IMR-90 (cell line): ENCODE results near the gene TSPEAR. TPM values are rescaled to one million over a fixed set of nuclear protein-coding genes. Genes with fewer than 3 reads are reported as not detected.

Experiments used
- ATAC-seq: fragments of 200-7000 bp; cut with Tn5 transposase; 2 replicates; pipeline ENCODE4 v1.9.1; 2020; ENCODE audit warnings: low read depth, mild to moderate bottlenecking, moderate library complexity
- BruUV-seq: library from RNA; stranded (reverse); fragments of 400-500 nt; replicated peaks from 2 replicates; lab custom pipeline; 2021; lab: Mats Ljungman, UMichigan
- CTCF ChIA-PET: fragments of 300-600 bp; formaldehyde crosslinking; extraction: SDS; loops from one replicate; lab custom pipeline; 2021; ENCODE audit warnings: antibody characterized with exemption; lab: Yijun Ruan, JAX
- POLR2A ChIA-PET: fragments of 300-600 bp; sonication (Branson Sonifier 250); formaldehyde crosslinking; loops from one replicate; lab custom pipeline; 2022; ENCODE audit warnings: antibody characterized with exemption; ENCODE audit not compliant: unreplicated experiment; lab: Charles Lee
- DNase-seq: peaks from one replicate; pipeline ENCODE4 v3.0.0; 2013
- H2AFZ ChIP-seq: replicated peaks from 2 replicates; pipeline ENCODE3; 2013; ENCODE audit warnings: low read length, mild to moderate bottlenecking; ENCODE audit not compliant: poor library complexity
- H2AK5ac ChIP-seq: 2 replicates; pipeline ENCODE4 v1.6.1; 2013; ENCODE audit warnings: low read depth, low read length, inconsistent platforms
- H2AK9ac ChIP-seq: replicated peaks from 2 replicates; pipeline ENCODE3; 2013; ENCODE audit warnings: mild to moderate bottlenecking, low read depth, low read length, moderate library complexity; ENCODE audit not compliant: poor library complexity
- H2BK120ac ChIP-seq: 2 replicates; pipeline ENCODE4 v1.6.1; 2013; ENCODE audit warnings: low read depth, low read length, inconsistent platforms
- H2BK15ac ChIP-seq: 3 replicates; pipeline ENCODE4 v1.6.1; 2013; ENCODE audit warnings: low read depth, low read length, inconsistent platforms
- H2BK20ac ChIP-seq: 2 replicates; pipeline ENCODE4 v1.6.1; 2013; ENCODE audit warnings: low read depth, mild to moderate bottlenecking, inconsistent platforms, low read length, moderate library complexity
- H2BK5ac ChIP-seq: 2 replicates; pipeline ENCODE4 v1.6.1; 2013; ENCODE audit warnings: mild to moderate bottlenecking, low read depth, low read length, inconsistent platforms; ENCODE audit not compliant: poor library complexity, severe bottlenecking
- H3K14ac ChIP-seq: replicated peaks from 2 replicates; pipeline ENCODE4 v1.6.1; 2013; ENCODE audit warnings: low read depth, low read length, inconsistent platforms
- H3K18ac ChIP-seq: 2 replicates; pipeline ENCODE4 v1.6.1; 2013; ENCODE audit warnings: low read depth, low read length, control low read depth
- H3K23ac ChIP-seq: 2 replicates; pipeline ENCODE4 v1.6.1; 2013; ENCODE audit warnings: low read depth, low read length, inconsistent platforms
- H3K27ac ChIP-seq: 2 replicates; pipeline ENCODE4 v1.5.1; 2013; ENCODE audit warnings: mild to moderate bottlenecking, control low read depth, low read length; ENCODE audit not compliant: insufficient read depth
- H3K27me3 ChIP-seq: 2 replicates; pipeline ENCODE4 v1.6.1; 2013; ENCODE audit warnings: low read length; ENCODE audit not compliant: control insufficient read depth, insufficient read depth
- H3K36me3 ChIP-seq: 2 replicates; pipeline ENCODE4 v1.6.1; 2013; ENCODE audit warnings: low read length, mixed read lengths; ENCODE audit not compliant: control insufficient read depth, insufficient read depth
- H3K4ac ChIP-seq: 2 replicates; pipeline ENCODE4 v1.6.1; 2013; ENCODE audit warnings: low read depth, low read length, inconsistent platforms
- H3K4me1 ChIP-seq: 2 replicates; pipeline ENCODE4 v1.6.1; 2013; ENCODE audit warnings: low read length, mixed read lengths; ENCODE audit not compliant: control insufficient read depth, insufficient read depth
- H3K4me2 ChIP-seq: 2 replicates; pipeline ENCODE4 v1.6.1; 2013; ENCODE audit warnings: low read depth, mild to moderate bottlenecking, control low read depth, low read length, moderate library complexity
- H3K4me3 ChIP-seq: 2 replicates; pipeline ENCODE4 v1.5.1; 2013; ENCODE audit warnings: low read depth, mild to moderate bottlenecking, control low read depth, low read length, moderate library complexity; ENCODE audit not compliant: insufficient read depth
- H3K56ac ChIP-seq: 2 replicates; pipeline ENCODE4 v1.6.1; 2013; ENCODE audit warnings: low read length, inconsistent platforms; ENCODE audit not compliant: insufficient read depth; ENCODE audit errors: extremely low read depth
- H3K79me1 ChIP-seq, 2 experiments: 2 replicates each; pipeline ENCODE4 v1.6.1; 2013; ENCODE audit warnings: low read length in 2 of 2, inconsistent platforms in 1 of 2, low read depth in 1 of 2
- H3K9ac ChIP-seq: 2 replicates; pipeline ENCODE4 v1.6.1; 2013; ENCODE audit warnings: low read depth, low read length, control low read depth
- H3K9me1 ChIP-seq: 2 replicates; pipeline ENCODE4 v1.6.1; 2013; ENCODE audit warnings: low read length, inconsistent platforms; ENCODE audit not compliant: insufficient read depth
- H3K9me3 ChIP-seq: 2 replicates; pipeline ENCODE4 v1.6.1; 2013; ENCODE audit warnings: low read length; ENCODE audit not compliant: control insufficient read depth, insufficient read depth
- H4K20me1 ChIP-seq: 2 replicates; pipeline ENCODE4 v1.6.1; 2013; ENCODE audit warnings: low read length, inconsistent platforms; ENCODE audit not compliant: insufficient read depth
- H4K5ac ChIP-seq: 2 replicates; pipeline ENCODE4 v1.6.1; 2013; ENCODE audit warnings: mild to moderate bottlenecking, low read depth, low read length, control low read depth
- H4K8ac ChIP-seq, 2 experiments: 2 replicates each; pipeline ENCODE4 v1.6.1; 2013; ENCODE audit warnings: low read depth in 2 of 2, low read length in 2 of 2, control low read depth in 1 of 2, inconsistent platforms in 1 of 2
- H4K91ac ChIP-seq: 2 replicates; pipeline ENCODE4 v1.6.1; 2013; ENCODE audit warnings: low read depth, low read length, inconsistent platforms; ENCODE audit not compliant: insufficient read depth
- BHLHE40 ChIP-seq: fragments of 150-350 bp; IDR thresholded peaks from 2 replicates; pipeline ENCODE4 v1.6.1; 2016; ENCODE audit warnings: mild to moderate bottlenecking, low read depth, low read length
- CEBPB ChIP-seq: IDR thresholded peaks from 2 replicates; pipeline ENCODE4 v1.6.1; 2012; ENCODE audit warnings: low read depth, low read length, improper control_type of control experiment
- CHD1 ChIP-seq: IDR thresholded peaks from 2 replicates; pipeline ENCODE4 v1.6.1; 2012; ENCODE audit warnings: low read depth, low read length, improper control_type of control experiment
- ELK1 ChIP-seq: fragments of 150-350 bp; IDR thresholded peaks from 2 replicates; pipeline ENCODE4 v1.6.1; 2016; ENCODE audit warnings: low read depth, mild to moderate bottlenecking, low read length, moderate library complexity, borderline replicate concordance
- FOS ChIP-seq: fragments of 150-350 bp; IDR thresholded peaks from 2 replicates; pipeline ENCODE4 v1.6.1; 2016; ENCODE audit warnings: low read depth, low read length
- MAZ ChIP-seq: IDR thresholded peaks from 2 replicates; pipeline ENCODE4 v1.6.1; 2012; ENCODE audit warnings: low read depth, mild to moderate bottlenecking, low read length, improper control_type of control experiment, moderate library complexity, borderline replicate concordance
- MXI1 ChIP-seq: IDR thresholded peaks from 2 replicates; pipeline ENCODE4 v1.6.1; 2012; ENCODE audit warnings: low read depth, mild to moderate bottlenecking, low read length, moderate library complexity, borderline replicate concordance
- NFE2L2 ChIP-seq: fragments of 150-350 bp; IDR thresholded peaks from 2 replicates; pipeline ENCODE4 v1.6.1; 2016; ENCODE audit warnings: low read depth, mild to moderate bottlenecking, low read length
- SMC3 ChIP-seq: fragments of 150-350 bp; IDR thresholded peaks from 2 replicates; pipeline ENCODE4 v1.6.1; 2016; ENCODE audit warnings: low read depth, mild to moderate bottlenecking, antibody characterized with exemption, low read length, moderate library complexity
- WGBS, 2 experiments: methylation state at CpG; one replicate each; pipeline versions ENCODE4 v1.1.5 to v1.1.7; 2013; ENCODE audit warnings: missing lambda C conversion rate in 2 of 2; ENCODE audit not compliant: insufficient read length in 1 of 2; ENCODE audit errors: extremely low coverage in 2 of 2; 5-methylcytosine and 5-hydroxymethylcytosine counted together
- dilution Hi-C: fragments of 300-500 bp; cut with HindIII; formaldehyde crosslinking; loops from one replicate; pipeline ENCODE4 v1.14.3; 2018; ENCODE audit warnings: low sequenced_read_pairs; ENCODE audit not compliant: unreplicated experiment
- in situ Hi-C: fragments of 300-500 bp; cut with MboI; formaldehyde crosslinking; loops from 3 replicates; pipeline ENCODE4 v1.14.3; 2019; ENCODE audit warnings: low sequenced_read_pairs, inconsistent platforms, mixed read lengths
- intact Hi-C: fragments of 100-400 bp; cut with micrococcal nuclease; formaldehyde crosslinking; loops from 2 replicates; pipeline ENCODE4 v1.10.0; 2022
- polyA plus RNA-seq, 3 experiments: library from polyadenylated mRNA; depleted of rRNA; stranded (reverse); fragments of >200 nt; gene quantifications; 2 replicates each; pipeline ENCODE4 v1.2.3, GENCODE V29; 2012; ENCODE audit warnings: low replicate concordance in 1 of 3
- total RNA-seq: library from RNA; depleted of rRNA; stranded (reverse); fragments of >200 nt; gene quantifications from 2 replicates; pipeline ENCODE4 v1.2.3, GENCODE V29; 2012
- TF ChIP-seq, protein P1 (sequence below): conservative IDR thresholded peaks from 2 replicates; pipeline ENCODE4 v1.5.1; 2012; ENCODE audit warnings: mild to moderate bottlenecking, low read depth, low read length, improper control_type of control experiment
- TF ChIP-seq, protein P2 (sequence below): fragments of 150-350 bp; IDR thresholded peaks from 2 replicates; pipeline ENCODE4 v1.6.1; 2017; ENCODE audit warnings: mild to moderate bottlenecking, antibody characterized with exemption, low read length, low read depth

TSPEAR gene
- total and polyA plus RNA-seq, 2 of the 4 experiments (the other 2 are of a cell fraction): not detected

- no peak overlapping the region for H2BK15ac ChIP-seq
- H3K56ac ChIP-seq: no peak overlapping the region
- H3K79me1 ChIP-seq: no peaks in the 10 kb centered on the region
- H2BK20ac ChIP-seq: no peak overlapping the region
- CTCF ChIA-PET: no interaction called here
- H3K18ac ChIP-seq: no peak overlapping the region
- TF ChIP-seq CHD1: no peak
- no peak for TF ChIP-seq NFE2L2
- TF ChIP-seq MAZ: no peak
- no peak for TF ChIP-seq CEBPB
- no peak for TF ChIP-seq ELK1
- no peak for TF ChIP-seq MXI1
- TF ChIP-seq SMC3: no peak
- TF ChIP-seq FOS: no peak
- TF ChIP-seq, protein P1, sequence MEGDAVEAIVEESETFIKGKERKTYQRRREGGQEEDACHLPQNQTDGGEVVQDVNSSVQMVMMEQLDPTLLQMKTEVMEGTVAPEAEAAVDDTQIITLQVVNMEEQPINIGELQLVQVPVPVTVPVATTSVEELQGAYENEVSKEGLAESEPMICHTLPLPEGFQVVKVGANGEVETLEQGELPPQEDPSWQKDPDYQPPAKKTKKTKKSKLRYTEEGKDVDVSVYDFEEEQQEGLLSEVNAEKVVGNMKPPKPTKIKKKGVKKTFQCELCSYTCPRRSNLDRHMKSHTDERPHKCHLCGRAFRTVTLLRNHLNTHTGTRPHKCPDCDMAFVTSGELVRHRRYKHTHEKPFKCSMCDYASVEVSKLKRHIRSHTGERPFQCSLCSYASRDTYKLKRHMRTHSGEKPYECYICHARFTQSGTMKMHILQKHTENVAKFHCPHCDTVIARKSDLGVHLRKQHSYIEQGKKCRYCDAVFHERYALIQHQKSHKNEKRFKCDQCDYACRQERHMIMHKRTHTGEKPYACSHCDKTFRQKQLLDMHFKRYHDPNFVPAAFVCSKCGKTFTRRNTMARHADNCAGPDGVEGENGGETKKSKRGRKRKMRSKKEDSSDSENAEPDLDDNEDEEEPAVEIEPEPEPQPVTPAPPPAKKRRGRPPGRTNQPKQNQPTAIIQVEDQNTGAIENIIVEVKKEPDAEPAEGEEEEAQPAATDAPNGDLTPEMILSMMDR: no peak
- no peak for TF ChIP-seq BHLHE40
- TF ChIP-seq, protein P2, sequence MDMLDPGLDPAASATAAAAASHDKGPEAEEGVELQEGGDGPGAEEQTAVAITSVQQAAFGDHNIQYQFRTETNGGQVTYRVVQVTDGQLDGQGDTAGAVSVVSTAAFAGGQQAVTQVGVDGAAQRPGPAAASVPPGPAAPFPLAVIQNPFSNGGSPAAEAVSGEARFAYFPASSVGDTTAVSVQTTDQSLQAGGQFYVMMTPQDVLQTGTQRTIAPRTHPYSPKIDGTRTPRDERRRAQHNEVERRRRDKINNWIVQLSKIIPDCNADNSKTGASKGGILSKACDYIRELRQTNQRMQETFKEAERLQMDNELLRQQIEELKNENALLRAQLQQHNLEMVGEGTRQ: no peak
- no peak overlapping the region for H3K4me3 ChIP-seq
- H4K20me1 ChIP-seq: no peaks in the 10 kb centered on the region
- no peak overlapping the region for H2AK5ac ChIP-seq
- H3K9me1 ChIP-seq: no peaks in the 10 kb centered on the region
- H3K4ac ChIP-seq: no peak overlapping the region
- dilution Hi-C loops (no loop called here), intact Hi-C loops (no loop called here), in situ Hi-C loops (no loop called here)
- ATAC-seq (no peak), DNase-seq (no peak)
- no peak overlapping the region for H3K4me2 ChIP-seq
- H3K9ac ChIP-seq: no peak overlapping the region
- POLR2A ChIA-PET: no interaction called here
- H4K91ac ChIP-seq: no peak overlapping the region
- H2BK120ac ChIP-seq: no peak overlapping the region
- no peak overlapping the region for H4K8ac ChIP-seq
- no peaks in the 10 kb centered on the region for H3K9me3 ChIP-seq
- BruUV-seq: no TSS peak
- no peaks in the 10 kb centered on the region for H3K4me1 ChIP-seq
- WGBS, 2 experiments: 20% methylated on average over 1 of the region's 11 CpGs; no CpG with 5 or more reads in 1 of the 2 experiments
- H4K5ac ChIP-seq: no peak overlapping the region
- peaks cover 31% of the 10 kb centered on the region for H3K27me3 ChIP-seq
- H3K23ac ChIP-seq: no peak overlapping the region
- H3K36me3 ChIP-seq: no peaks in the 10 kb centered on the region
- H2AK9ac ChIP-seq: no peak overlapping the region
- H2BK5ac ChIP-seq: no peak overlapping the region
- no peak overlapping the region for H3K14ac ChIP-seq
- H2AFZ ChIP-seq: no peak overlapping the region
- no peak overlapping the region for H3K27ac ChIP-seq
Observed at GRCh38 chr21:44687671-44688070, 23.7 kb downstream of the TSPEAR start.
